Pons (tissue), 1 donor: ENCODE results near the gene DHRSX.
"Not testable (repeated sequence)": the region's sequence is repeated elsewhere in the genome, so short reads cannot be mapped to it uniquely, and the experiment has no call there.

Experiments used
- DNase-seq: peaks from one replicate; pipeline ENCODE4 v3.0.0-alpha.2; 2016; ENCODE audit warnings: low spot score

Gene DHRSX

DNA sequence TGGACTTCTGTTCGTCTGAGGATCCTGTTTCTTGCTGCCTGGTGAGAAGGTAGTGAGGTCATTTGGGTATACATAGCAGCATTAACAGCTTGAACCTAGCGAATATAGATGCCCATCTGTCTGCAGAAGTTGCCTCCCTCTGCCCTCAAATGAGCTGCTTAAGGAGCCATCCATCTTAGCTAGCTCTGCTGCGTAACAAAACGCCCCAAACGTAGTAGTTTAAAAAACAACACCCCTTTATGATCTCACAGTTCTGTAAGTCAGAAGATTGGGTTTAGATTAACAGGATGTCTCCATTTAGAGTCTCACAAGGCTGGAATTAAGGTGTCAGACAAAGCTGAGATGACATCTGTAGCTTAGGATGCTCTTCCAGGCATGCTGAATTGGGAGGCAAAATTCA lies 185.3 kb downstream of the DHRSX start:
- no peak for DNase-seq

DNA sequence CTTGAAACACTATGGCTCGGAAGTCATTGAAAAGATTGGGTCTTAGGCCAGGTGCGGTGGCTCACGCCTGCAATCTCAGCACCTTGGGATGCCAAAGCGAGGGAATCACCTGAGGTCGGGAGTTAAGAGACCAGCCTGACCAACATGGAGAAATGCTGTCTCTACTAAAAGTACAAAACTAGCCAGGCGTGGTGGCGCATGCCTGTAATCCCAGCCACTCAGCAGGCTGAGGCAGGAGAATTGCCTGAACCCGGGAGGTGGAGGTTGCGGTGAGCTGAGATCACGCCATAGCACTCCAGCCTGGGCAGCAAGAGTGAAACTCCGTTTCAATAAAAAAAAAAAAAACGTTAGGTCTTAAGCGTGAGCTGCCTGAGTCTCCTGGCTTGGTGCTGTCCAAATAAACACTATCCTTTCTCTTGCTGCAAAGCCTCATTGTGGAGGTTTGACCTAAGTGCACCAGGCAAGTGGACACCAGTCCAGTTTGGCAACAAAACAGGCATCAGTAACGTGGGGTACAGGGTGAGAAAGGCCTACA lies 185.9 kb downstream of the DHRSX start:
- no peak for DNase-seq

DNA sequence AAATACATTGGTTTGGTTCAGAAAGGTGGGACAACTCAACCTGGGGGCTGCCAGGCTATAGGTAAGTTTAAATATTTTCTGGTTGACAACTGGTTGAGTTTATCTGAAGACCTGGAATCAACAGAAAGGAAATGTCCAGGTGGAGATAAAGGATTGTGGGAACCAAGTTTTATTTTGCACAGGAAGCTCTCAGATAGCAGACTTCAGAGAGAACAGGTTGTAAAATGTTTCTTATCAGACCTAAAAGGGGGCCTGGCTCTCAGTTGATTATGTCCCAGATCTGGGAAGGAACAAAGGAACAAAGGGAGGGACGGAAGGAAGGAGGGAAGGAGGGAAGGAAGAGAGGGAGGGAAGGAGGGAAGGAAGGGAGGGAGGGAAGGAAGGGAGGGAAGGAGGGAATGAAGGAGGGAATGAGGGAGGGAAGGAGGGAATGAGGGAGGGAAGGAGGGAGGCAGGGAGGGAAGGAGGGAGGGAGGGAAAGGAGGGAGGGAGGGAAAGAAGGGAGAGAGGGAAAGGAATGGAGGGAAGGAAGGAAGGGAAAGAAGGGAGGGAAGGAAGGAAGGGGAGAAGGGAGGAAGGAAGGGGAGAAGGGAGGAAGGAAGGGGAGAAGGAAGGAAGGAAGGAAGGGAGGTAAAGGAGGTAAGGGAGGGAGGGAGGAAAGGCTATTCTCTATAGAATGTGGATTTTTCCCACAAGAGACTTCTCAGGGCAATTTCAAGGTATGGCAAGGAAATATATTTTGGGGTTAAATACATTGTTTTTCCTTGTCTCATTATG lies 186.7 kb downstream of the DHRSX start:
- no peak for DNase-seq

DNA sequence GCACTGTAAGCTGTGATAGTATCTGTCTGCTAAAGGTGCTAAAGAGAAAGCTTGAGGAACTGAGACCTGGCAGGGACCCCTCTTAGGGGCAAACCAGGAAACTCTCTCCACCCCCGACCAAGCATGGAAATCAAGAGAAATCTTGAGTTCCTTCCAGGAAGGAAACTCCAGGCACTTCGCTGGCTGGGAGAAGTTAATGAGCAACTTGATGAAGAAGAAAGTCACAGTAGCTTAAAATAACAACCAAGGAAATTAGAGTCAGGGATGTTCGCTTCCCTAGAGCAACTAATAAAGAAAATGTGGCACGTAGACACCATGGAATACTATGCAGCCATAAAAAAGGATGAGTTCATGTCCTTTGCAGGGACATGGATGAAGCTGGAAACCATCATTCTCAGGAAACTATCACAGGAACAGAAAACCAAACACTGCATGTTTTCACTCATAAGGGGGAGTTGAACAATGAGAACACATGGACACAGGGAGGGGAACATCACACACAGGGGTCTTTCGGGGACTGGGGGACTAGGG lies 188.7 kb downstream of the DHRSX start:
- DNase-seq: not testable (repeated sequence)

DNA sequence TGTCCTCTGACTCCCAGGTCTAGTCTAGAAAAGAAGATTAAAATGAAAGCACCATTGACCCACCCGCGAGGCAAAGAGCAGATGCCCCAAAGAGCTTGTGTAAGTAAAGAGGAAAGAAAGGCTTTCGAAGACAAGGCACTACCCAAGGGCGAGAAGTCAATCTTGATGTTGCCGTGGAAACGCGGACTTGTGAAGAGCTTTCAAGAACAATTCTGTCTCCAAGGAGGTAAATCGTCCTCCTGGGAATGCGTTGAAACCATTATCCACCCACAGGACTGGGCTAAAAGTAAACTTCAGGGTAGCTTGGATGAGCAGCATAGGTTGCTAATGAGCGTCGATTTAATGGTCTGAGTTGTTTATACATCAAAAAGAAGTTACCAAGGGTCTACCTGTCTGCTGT lies 189.3 kb downstream of the DHRSX start:
- no peak for DNase-seq

DNA sequence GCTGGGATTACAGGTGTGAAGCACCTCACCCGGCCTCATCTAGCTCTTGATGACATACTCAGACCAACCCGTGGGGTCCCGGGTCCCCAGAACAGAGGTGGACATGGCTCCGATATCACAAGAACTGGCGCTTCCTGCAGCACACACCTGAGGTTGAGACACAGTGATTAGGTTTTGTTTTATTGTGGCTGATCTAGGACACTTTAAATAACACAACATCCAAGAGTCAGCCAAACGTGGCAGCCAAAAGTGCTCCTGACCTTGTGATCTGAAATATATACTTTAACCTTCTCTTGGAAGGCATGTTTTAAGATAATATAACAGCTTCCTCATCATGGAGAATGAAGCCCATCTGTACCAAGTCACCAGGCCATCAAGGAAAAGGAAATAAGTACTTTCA lies 198.9 kb downstream of the DHRSX start:
- DNase-seq: no peak

DNA sequence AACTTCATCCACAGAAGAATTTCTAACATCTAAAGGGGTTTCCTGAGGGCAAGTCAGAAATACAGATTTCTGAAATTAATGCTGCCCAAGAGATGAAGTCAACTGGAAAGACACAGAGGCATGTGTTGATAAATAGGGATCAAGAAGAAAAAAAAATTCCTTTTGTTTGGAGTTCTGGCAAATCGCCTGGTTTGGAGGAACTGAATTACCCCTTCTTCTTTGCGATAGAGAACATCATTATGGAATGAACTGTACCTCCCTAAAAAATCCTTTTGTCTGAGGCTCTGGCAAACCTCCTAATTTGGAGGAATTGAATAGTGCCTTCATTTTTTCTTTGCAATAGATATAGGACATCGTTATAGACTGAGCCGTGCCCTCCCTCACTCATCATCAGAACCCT lies 200.9 kb downstream of the DHRSX start:
- DNase-seq: peak; percentile 67

DNA sequence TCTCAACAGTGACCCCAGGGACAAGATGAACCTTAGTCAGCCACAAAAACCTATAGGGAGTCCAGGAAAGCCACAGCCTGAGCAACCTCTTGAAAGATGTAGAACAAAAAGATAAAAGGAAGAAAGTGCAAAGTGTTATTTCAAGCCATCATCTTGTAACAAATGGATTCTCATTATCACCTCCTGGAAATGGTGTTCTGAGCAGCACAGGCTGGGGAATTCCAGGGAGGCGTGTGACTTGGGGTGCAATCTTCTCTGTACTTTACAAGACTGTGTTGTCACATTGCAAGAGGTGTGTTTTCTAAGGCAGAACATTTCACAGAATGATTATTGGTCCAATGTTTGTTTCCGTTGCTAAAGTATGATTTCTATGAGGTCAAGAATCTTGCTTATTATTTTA lies 214.0 kb downstream of the DHRSX start:
- no peak for DNase-seq

DNA sequence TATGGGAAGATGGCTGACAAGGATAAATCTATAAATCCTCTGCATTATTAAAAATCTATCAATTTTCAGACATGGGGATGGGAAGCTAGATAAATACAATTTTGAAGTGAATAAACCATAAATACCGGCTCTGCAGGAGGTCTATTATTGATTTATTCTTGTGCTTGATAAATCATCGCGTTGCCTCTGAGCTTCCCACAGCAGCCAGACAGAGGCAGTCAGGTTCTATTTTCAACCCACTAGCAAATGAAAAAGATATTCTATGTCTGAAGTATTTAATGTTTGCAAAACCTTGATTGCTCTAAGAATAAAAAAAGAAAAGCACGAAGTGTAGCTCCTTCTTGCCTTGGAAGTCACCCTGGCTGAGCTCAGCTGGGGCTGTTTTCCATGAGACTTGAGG lies 216.2 kb downstream of the DHRSX start:
- no peak for DNase-seq

DNA sequence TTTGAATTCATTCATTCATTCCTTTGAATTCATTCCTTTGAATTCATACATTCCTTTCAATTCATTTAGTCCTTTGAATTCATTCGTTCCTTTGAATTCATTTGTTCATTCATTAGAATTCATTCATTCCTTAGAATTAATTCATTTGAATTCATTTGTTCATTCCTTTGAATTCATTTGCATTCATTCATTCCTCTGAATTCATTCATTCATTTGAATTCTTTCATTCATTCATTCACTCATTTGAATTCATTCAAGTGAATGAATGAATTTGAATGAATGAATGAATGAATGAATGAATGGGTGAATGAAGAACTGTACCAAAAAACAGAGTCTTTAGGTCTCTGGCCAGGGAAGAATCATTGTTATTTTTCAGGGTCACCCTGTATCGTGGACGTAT lies 216.6 kb downstream of the DHRSX start:
- no peak for DNase-seq

DNA sequence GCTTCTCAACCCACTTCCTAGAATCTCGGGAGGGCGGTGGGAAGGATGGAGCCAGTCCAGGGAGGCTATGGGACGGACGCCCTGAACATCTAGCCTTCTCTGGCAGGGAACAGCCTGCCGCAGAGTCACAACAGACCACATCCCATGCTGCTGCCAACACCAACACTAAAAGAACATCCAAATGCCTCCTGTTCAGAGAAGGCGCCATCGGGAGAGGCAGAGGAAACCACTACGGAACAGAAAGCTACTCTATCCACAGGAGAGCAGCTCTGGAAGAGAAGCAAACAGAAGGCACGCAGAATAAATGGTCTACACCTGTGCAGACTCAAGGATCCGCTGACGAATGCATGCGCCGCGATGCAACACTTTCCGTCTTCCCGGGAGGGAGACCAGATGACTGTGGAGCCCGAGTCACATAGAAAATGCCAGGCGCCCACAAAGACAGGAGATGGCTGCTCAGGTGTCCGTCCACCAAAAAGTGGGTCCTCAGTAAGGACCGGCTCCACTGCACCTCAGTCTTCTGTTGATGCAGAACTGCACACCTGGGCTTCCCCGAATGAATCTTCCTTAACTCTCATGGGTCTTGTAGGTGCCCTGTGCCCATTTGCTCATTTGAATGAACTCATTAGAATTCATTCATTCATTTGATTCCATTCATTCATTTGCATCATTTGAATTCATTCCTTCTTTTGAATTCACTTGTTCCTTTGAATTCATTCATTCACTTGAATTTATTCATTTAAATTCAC lies 217.5 kb downstream of the DHRSX start:
- DNase-seq: no peak

DNA sequence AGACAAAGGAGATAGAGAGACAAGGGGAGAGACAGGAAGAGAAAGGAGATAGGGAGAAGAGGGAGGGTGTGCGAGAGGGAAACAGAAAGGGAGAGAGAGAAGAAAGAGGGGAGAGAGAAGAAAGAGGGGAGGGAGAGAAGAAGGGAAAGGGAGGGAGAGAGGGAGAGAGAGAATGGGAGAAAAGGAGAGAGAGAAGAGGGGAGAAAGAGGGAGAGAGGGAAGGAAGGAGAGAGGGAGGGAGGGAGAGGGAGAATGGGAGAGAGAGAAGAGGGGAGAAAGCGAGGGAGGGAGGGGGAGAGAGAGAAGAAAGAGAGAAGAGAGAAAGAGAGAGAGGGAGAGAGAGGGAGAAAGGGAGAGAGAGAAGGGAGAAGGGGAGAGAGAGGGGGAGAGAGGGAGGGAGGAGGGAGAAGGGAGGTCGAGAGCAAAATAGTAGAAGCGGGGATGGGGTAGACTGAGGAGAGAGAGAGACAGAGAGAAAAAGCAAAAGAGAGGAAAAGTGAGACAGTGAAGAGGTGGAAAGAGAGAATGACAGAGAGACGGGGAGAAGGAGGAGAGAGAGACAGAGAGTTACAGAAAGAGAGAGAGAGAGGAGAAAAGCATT lies 218.2 kb downstream of the DHRSX start:
- DNase-seq: no peak

DNA sequence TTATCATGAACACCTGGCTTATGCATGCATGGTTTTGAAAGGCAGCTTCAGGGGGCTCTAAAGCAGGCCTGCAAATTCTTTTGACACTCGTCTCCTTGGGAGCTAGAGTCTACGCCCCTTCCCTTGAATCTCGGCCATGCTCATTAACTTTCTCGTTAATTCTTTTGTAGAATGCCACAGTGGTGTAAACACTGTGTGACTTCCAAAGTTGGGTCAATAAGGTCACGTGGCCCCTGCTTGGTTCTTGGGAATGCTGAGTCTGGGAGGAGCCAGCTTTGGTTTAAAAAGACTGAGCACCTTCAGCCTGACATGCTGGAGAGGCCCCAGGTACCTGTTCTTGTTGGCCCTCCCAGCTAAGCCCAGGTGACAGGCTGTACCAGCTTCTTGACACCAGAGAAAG lies 228.4 kb downstream of the DHRSX start:
- DNase-seq: no peak

DNA sequence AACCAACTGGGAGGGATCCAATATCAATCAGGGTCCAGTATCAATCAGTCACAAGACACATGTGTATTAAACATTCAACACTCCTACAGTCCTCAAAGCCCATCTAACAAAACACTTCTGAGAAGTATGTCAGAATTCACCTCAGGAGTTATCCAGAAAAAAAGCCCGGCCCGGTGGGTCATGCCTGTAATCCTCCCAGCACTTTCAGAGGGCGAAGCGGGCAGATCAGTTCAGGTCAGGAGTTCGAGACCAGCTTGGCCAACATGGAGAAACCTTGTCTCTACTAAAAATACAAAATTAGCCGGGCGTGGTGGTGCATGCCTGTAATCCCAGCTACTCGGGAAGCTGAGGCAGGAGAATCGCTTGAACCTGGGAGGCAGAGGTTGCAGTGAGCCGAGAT lies 229.2 kb downstream of the DHRSX start:
- DNase-seq: not testable (repeated sequence)

DNA sequence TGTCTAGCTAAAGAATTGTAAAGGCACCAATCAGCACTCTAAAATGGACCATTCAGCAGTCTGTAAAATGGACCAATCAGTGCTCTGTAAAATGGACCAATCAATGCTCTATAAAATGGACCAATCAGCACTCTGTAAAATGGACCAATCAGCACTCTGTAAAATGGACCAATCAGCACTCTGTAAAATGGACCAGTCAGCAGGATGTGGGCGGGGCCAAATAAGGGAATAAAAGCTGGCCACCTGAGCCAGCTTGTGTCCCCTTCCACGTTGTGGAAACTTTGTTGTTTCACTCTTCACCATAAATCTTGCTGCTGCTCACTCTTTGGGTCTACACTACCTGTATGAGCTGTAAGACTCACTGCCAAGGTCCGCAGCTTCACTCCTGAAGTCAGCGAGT lies 230.0 kb downstream of the DHRSX start:
- DNase-seq: not testable (repeated sequence)

DNA sequence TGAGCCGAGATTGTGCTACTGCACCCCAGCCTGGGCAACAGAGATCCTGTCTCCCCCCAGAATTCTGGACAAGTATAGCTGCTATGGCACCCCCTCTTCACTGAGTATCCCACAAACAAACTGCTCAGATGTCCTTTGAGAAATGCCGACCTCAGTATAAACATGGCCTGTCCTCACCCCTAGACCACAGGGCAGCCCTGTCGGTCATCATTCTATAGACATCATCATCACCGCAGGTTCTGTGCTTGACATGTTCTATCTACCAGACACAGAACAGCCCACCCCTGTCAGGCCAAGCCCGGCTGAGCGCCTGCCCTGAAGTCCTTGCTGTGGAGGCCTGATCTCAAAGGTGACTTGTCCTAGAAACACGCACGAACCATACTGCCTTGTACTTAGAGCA lies 232.9 kb downstream of the DHRSX start:
- no peak for DNase-seq

DNA sequence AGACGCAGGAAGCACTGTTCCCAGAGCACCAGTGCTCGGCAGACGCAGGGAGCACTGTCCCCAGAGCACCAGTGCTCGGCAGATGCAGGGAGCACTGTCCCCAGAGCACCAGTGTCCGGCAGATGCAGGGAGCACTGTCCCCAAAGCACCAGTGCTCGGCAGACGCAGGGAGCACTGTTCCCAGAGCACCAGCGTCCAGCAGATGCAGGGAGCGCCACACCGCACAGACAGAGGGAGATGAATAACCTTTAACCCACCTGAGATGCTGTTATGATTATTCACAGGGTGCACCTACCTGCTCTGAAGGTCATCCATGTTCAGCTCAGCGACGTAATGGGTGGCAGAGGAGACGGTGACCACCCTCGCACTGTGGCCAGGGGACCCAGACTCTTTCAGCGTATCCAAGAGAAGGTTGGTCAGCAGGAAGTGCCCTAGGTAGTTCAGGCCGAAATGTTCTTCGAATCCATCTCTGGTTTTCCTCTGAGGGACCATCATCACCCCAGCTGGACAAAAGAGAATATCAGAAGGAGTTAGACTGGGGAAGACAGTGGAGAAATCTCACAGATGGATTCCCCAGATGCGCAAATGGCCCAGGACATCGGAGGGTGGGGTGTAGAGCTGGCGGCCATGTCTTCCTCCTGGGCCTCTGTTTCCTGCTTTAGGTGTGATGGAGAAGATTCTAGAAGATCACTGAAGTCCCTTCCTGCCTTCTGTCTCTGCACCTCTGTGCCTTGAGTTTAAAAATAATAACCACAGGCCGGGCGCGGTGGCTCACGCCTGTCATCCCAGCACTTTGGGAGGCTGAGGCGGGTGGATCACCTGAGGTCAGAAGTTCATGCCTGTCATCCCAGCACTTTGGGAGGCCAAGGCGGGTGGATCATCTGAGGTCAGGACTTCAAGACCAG lies 234.1 kb downstream of the DHRSX start:
- DNase-seq: no peak

DNA sequence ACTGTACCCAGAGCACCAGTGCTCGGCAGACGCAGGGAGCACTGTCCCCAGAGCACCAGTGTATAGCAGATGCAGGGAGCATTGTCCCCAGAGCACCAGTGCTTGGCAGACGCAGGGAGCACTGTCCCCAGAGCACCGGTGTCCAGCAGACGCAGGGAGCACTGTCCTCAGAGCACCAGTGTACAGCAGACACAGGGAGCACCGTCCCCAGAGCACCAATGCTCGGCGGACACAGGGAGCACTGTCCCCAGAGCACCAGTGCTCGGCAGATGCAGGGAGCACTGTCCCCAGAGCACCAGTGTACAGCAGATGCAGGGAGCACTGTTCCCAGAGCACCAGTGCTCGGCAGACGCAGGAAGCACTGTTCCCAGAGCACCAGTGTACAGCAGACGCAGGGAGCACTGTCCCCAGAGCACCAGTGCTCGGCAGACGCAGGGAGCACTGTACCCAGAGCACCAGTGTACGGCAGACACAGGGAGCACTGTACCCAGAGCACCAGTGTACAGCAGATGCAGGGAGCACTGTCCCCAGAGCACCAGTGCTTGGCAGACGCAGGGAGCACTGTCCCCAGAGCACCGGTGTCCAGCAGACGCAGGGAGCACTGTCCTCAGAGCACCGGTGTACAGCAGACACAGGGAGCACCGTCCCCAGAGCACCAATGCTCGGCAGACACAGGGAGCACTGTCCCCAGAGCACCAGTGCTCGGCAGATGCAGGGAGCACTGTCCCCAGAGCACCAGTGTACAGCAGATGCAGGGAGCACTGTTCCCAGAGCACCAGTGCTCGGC lies 234.9 kb downstream of the DHRSX start:
- DNase-seq: not testable (repeated sequence)

DNA sequence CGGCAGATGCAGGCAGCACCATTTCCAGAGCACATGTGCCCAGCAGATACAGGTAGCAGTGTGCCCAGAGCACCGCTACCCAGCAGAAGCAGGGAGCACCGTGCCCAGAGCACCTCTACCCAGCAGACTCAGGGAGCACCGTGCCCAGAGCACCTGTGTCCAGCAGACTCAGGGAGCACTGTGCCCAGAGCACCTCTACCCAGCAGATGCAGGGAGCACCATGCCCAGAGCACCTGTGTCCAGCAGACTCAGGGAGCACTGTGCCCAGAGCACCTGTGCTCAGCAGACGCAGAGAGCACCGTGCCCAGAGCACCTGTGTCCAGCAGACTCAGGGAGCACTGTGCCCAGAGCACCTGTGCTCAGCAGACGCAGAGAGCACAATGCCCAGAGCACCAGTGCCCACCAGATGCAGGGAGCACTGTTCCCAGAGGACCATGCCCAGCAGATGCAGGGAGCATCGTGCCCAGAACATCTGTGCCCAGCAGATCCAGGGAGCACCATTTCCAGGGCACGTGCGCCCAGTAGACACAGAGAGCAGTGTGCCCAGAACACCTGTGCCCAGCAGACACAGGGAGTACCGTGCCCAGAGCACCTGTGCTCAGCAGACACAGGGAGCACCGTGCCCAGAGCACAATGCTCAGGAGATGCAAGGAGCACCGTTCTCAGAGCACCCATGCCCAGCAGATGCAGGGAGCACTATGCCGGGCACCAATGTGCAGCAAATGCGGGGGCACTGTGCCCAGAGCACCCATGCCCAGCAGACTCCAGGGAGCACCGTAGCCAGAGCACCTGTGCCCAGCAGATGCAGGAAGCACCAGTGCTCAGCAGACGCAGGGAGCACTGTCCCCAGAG lies 236.4 kb downstream of the DHRSX start:
- no peak for DNase-seq

DNA sequence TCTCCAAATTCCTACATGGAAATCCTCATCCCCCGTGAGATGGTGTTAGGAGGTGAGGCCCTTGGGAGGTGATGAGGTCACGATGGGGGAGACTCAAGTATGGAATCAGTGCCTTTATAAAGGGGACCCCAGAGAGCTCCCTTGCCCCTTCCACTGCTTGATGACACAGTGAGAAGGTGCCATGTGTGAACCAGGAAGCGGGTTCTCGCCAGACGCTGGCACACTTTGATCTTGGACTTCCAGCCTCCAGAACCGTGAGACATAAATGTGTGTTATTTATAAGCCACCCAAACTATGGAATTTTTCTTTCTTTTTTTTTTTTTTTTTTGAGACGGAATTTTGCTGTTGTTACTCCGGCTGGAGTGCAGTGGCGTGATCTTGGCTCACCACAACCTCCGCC lies 237.6 kb downstream of the DHRSX start:
- no peak for DNase-seq
